Measurements from ENCODE around the gene ANKS1A. TPM values are rescaled to one million over a fixed set of nuclear protein-coding genes. Genes with fewer than 3 reads are reported as not detected.

Gene ANKS1A
- total and polyA plus RNA-seq, 2 of the 4 experiments (the other 2 are of a cell fraction), result 7.2 to 7.5 TPM

DNA sequence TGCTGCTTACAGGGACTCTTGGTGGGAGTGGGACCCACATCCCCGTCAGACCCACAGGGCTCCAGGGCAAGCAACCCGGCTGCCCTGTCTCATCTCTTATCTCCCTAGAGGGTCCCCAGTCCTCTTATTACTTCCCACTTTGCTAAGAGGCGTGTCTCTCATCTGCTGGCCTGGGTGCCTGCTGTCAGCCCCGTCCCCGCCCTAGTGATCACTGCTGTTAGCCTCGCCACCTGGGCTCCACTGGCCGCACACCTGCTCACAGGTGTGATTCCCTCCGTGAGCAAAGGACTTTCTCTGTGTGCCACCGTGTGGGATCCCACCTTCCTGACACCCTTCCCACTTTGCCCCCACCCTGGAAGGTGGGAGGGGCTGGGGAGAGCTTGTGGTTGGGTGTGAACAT, 194.5 kb downstream of the ANKS1A start:
- Histone ChIP-seq H4K91ac (ENCODE audit: insufficient read depth, low read depth, low read length) (no peak overlapping the region), H2BK120ac (ENCODE audit: low read depth, low read length) (no peak overlapping the region), H2AK5ac (ENCODE audit: low read depth, low read length) (no peak overlapping the region), H4K8ac (ENCODE audit: low read depth in 2 of 2, low read length in 2 of 2) (no peak overlapping the region), H2AK9ac (replicated peaks; ENCODE audit: low read depth, low read length, poor library complexity) (no peak overlapping the region), H3K4me2 (ENCODE audit: low read depth, low read length) (no peak overlapping the region), H3K14ac (replicated peaks; ENCODE audit: low read depth, low read length) (no peak overlapping the region), H3K79me1 (ENCODE audit: low read depth in 1 of 2, low read length in 2 of 2) (no peaks in the 10 kb centered on the region), H4K5ac (ENCODE audit: low read depth, low read length) (no peak overlapping the region), H3K9ac (ENCODE audit: low read depth, low read length) (no peak overlapping the region), H2BK5ac (ENCODE audit: low read depth, low read length, poor library complexity, severe bottlenecking) (no peak overlapping the region), H3K4ac (ENCODE audit: low read depth, low read length) (no peak overlapping the region), H3K36me3 (ENCODE audit: control insufficient read depth, insufficient read depth, low read length) (peaks cover 58% of the 10 kb centered on the region), H3K27me3 (ENCODE audit: control insufficient read depth, insufficient read depth, low read length) (no peaks in the 10 kb centered on the region), H3K4me3 (ENCODE audit: insufficient read depth, low read depth, low read length) (no peak overlapping the region), H3K18ac (ENCODE audit: low read depth, low read length) (no peak overlapping the region), H3K56ac (ENCODE audit: extremely low read depth, insufficient read depth, low read length) (no peak overlapping the region), H3K9me3 (ENCODE audit: control insufficient read depth, insufficient read depth, low read length) (no peaks in the 10 kb centered on the region), H2AFZ (replicated peaks; ENCODE audit: low read length, poor library complexity) (no peak overlapping the region), H3K23ac (ENCODE audit: low read depth, low read length) (no peak overlapping the region), H2BK20ac (ENCODE audit: low read depth, low read length) (no peak overlapping the region), H3K27ac (ENCODE audit: insufficient read depth, low read length) (no peak overlapping the region), H3K4me1 (ENCODE audit: control insufficient read depth, insufficient read depth, low read length) (no peaks in the 10 kb centered on the region), H2BK15ac (ENCODE audit: low read depth, low read length) (no peak overlapping the region), H3K9me1 (ENCODE audit: insufficient read depth, low read length) (no peaks in the 10 kb centered on the region), H4K20me1 (ENCODE audit: insufficient read depth, low read length) (no peaks in the 10 kb centered on the region; the same call in 1 of the 2 replicates)
- intact Hi-C loops (cut with micrococcal nuclease), result no loop called here
- POLR2A ChIA-PET (ENCODE audit: unreplicated experiment), result no interaction called here
- CTCF ChIA-PET, result no interaction called here
- in situ Hi-C loops (cut with MboI; ENCODE audit: low sequenced_read_pairs), result no loop called here
- WGBS, 2 experiments (ENCODE audit: extremely low coverage in 2 of 2, insufficient read length in 1 of 2), result 100% methylated on average over 5 of the region's 9 CpGs; no CpG with 5 or more reads in 1 of the 2 experiments
- ATAC-seq (ENCODE audit: low read depth) (no peak), DNase-seq (no peak)
- dilution Hi-C loops (cut with HindIII; ENCODE audit: low sequenced_read_pairs, unreplicated experiment), result no loop called here
- TF ChIP-seq SMC3 (IDR thresholded peaks at IDR 0.05; ENCODE audit: low read depth, low read length) (no peak), MAFK (IDR thresholded peaks at IDR 0.05; ENCODE audit: low read depth, low read length) (no peak)
- no TSS peak for BruUV-seq (replicated peaks)

Measured in IMR-90 (cell line).